T-cell (primary cell): ENCODE results near the gene ZNF74. TPM values are rescaled to one million over a fixed set of nuclear protein-coding genes. Genes with fewer than 3 reads are reported as not detected.
"Not testable (repeated sequence)": the region's sequence is repeated elsewhere in the genome, so short reads cannot be mapped to it uniquely, and the experiment has no call there.

Source experiments
- ATAC-seq, 4 experiments: fragments of 200-7000 bp in 3 of 4; fragments of 150-1000 bp in 1 of 4; cut with Tn5 transposase; replicated peaks in 1 of 4; 1 replicate in 3 of 4; 2 replicates in 1 of 4; pipeline ENCODE4 v1.10.0; 2021; ENCODE audit warnings: moderate library complexity in 3 of 4, mild to moderate bottlenecking in 2 of 4, moderate number of reproducible peaks in 1 of 4
- CTCF ChIA-PET, 2 donors: fragments of 300-600 bp; sonication (Branson Sonifier 250); formaldehyde crosslinking; loops; one replicate each; lab custom pipeline; 2022; ENCODE audit warnings: antibody characterized with exemption in 2 of 2; lab: Charles Lee
- POLR2A ChIA-PET, 2 donors: fragments of 300-600 bp; sonication (Branson Sonifier 250); formaldehyde crosslinking; loops; one replicate each; lab custom pipeline; 2022; ENCODE audit warnings: antibody characterized with exemption in 2 of 2; lab: Charles Lee
- DNase-seq, 35 experiments: peaks; one replicate each; pipeline versions ENCODE4 v3.0.0 to v3.0.0-alpha.2; 2013 to 2023
- H3K27ac ChIP-seq: one replicate; pipeline ENCODE4 v1.5.1; 2013; ENCODE audit warnings: low read length
- H3K27me3 ChIP-seq, 2 experiments: replicated peaks in 1 of 2; 1 replicate in 1 of 2; 2 replicates in 1 of 2; pipeline versions ENCODE4 v1.6.1 to v1.7.0; 2013; ENCODE audit warnings: low read length in 1 of 2, mixed read lengths in 1 of 2; ENCODE audit not compliant: control insufficient read depth in 2 of 2, insufficient read depth in 2 of 2; ENCODE audit errors: extremely low read depth in 1 of 2
- H3K36me3 ChIP-seq, 2 donors: 1 replicate in 1 of 2; 2 replicates in 1 of 2; pipeline versions ENCODE4 v1.6.1 to v1.7.0; 2013; ENCODE audit warnings: low read length in 1 of 2; ENCODE audit not compliant: control insufficient read depth in 2 of 2, insufficient read depth in 1 of 2; ENCODE audit errors: extremely low read depth in 1 of 2
- H3K4me1 ChIP-seq, 2 experiments: 1 replicate in 1 of 2; 2 replicates in 1 of 2; pipeline versions ENCODE4 v1.6.1 to v1.7.0; 2013; ENCODE audit warnings: low read length in 2 of 2, mixed read lengths in 1 of 2; ENCODE audit not compliant: insufficient read depth in 2 of 2, control insufficient read depth in 1 of 2; ENCODE audit errors: extremely low read depth in 1 of 2
- H3K4me3 ChIP-seq, 2 donors: 1 replicate in 1 of 2; 2 replicates in 1 of 2; pipeline versions ENCODE4 v1.5.1 to v1.7.0; 2013; ENCODE audit warnings: mild to moderate bottlenecking in 2 of 2, low read length in 1 of 2, moderate library complexity in 1 of 2; ENCODE audit not compliant: control insufficient read depth in 1 of 2; ENCODE audit errors: extremely low read depth in 1 of 2
- H3K9me3 ChIP-seq: 2 replicates; pipeline ENCODE4 v1.7.0; 2013
- H3K27ac Mint-ChIP-seq, 2 donors: one replicate each; pipeline ENCODE4 v1.8.0; 2020 to 2021; ENCODE audit warnings: mild to moderate bottlenecking in 2 of 2, mixed read lengths in 2 of 2
- H3K27me3 Mint-ChIP-seq, 2 donors: one replicate each; pipeline ENCODE4 v1.8.0; 2021 to 2022; ENCODE audit warnings: mixed read lengths in 2 of 2
- H3K36me3 Mint-ChIP-seq: one replicate; pipeline ENCODE4 v1.8.0; 2021; ENCODE audit warnings: mixed read lengths
- H3K4me1 Mint-ChIP-seq, 3 donors: one replicate each; pipeline ENCODE4 v1.8.0; 2020 to 2022; ENCODE audit warnings: mixed read lengths in 3 of 3, mild to moderate bottlenecking in 1 of 3
- H3K4me3 Mint-ChIP-seq, 3 donors: one replicate each; pipeline ENCODE4 v1.8.0; 2020 to 2022; ENCODE audit warnings: mild to moderate bottlenecking in 3 of 3, mixed read lengths in 3 of 3, moderate library complexity in 3 of 3
- H3K9me3 Mint-ChIP-seq, 3 donors: one replicate each; pipeline ENCODE4 v1.8.0; 2020 to 2022; ENCODE audit warnings: mixed read lengths in 3 of 3
- WGBS: methylation state at CpG from one replicate; pipeline ENCODE4 v1.1.5; 2013; ENCODE audit warnings: missing lambda C conversion rate; ENCODE audit not compliant: insufficient coverage; 5-methylcytosine and 5-hydroxymethylcytosine counted together
- total RNA-seq, 35 experiments: library from RNA in 6 of 35; stranded (reverse) in 6 of 35; fragments of 120-200 nt in 1 of 35; gene quantifications; one replicate each; pipeline versions ENCODE4 v1.2.1 to v1.2.4 and lab custom pipeline; 2013 to 2026

Gene ZNF74
- total RNA-seq, 5 donors from 2014 or later (not counting 1 experiment from before 2014, with no cell fraction given): 6.8 to 19.7 (median 17.3) TPM

- H3K4me3 ChIP-seq, H3K27ac Mint-ChIP-seq, H3K27ac ChIP-seq, H3K4me1 Mint-ChIP-seq, H3K4me3 Mint-ChIP-seq, H3K9me3 ChIP-seq, DNase-seq, POLR2A ChIA-PET, H3K4me1 ChIP-seq, H3K9me3 Mint-ChIP-seq, H3K27me3 ChIP-seq, CTCF ChIA-PET, H3K27me3 Mint-ChIP-seq, ATAC-seq: not testable (repeated sequence)
- H3K36me3 ChIP-seq: peaks cover 7 to 18% of the 10 kb centered on the region in 2 donors
- peaks cover 47% of the 10 kb centered on the region for H3K36me3 Mint-ChIP-seq
- 100% methylated on average over 3 of the region's 15 CpGs for WGBS
Observed at GRCh38 chr22:20451129-20451778, 57.3 kb downstream of the ZNF74 start.

- Mint-ChIP-seq H3K27ac (no peak overlapping the region), H3K27me3 (no peaks in the 10 kb centered on the region), H3K9me3 (no peaks in the 10 kb centered on the region), H3K4me1 (peaks cover 11 to 15% (median 12%) of the 10 kb centered on the region in 3 donors), H3K4me3 (no peak overlapping the region), H3K36me3 (peaks cover 43% of the 10 kb centered on the region)
- no peaks in the 10 kb centered on the region for H3K9me3 ChIP-seq
- ATAC-seq (no peak), DNase-seq (no peak)
- no peak overlapping the region for H3K4me3 ChIP-seq
- peaks cover under 1 to 19% of the 10 kb centered on the region in 2 donors for H3K36me3 ChIP-seq
- ChIA-PET CTCF (no interaction called here), POLR2A (no interaction called here)
- WGBS: no CpG with 5 or more reads among the region's 2 CpGs
- H3K4me1 ChIP-seq: peaks cover 3 to 12% of the 10 kb centered on the region in 2 experiments
- no peaks in the 10 kb centered on the region for H3K27me3 ChIP-seq
- H3K27ac ChIP-seq: no peak overlapping the region
Observed at GRCh38 chr22:20451920-20452319, 58.0 kb downstream of the ZNF74 start.

- peaks cover 11 to 16% (median 15%) of the 10 kb centered on the region in 3 donors for H3K4me1 Mint-ChIP-seq
- no CpG with 5 or more reads among the region's 3 CpGs for WGBS
- H3K4me3 ChIP-seq: no peak overlapping the region
- peaks cover 3 to 15% of the 10 kb centered on the region in 2 experiments for H3K4me1 ChIP-seq
- H3K9me3 ChIP-seq: no peaks in the 10 kb centered on the region
- no peaks in the 10 kb centered on the region for H3K27me3 Mint-ChIP-seq
- ATAC-seq: no peak
- ChIA-PET POLR2A (interaction anchor here in 1 of 2 donors (0.7 kb wide), 1 partner anchor 14 kb away, joined by 5 read pairs; no protein-coding TSS in a partner anchor), CTCF (interaction anchor here (0.6 to 2.8 kb wide), 4 partner anchors 10 to 35 kb away, joined by 3 to 10 read pairs (median 4); no protein-coding TSS in a partner anchor)
- no peak overlapping the region for H3K27ac ChIP-seq
- H3K36me3 Mint-ChIP-seq: peaks cover 48% of the 10 kb centered on the region
- no peaks in the 10 kb centered on the region for H3K27me3 ChIP-seq
- H3K4me3 Mint-ChIP-seq: no peak overlapping the region
- no peak for DNase-seq
- H3K9me3 Mint-ChIP-seq: no peaks in the 10 kb centered on the region
- no peak overlapping the region for H3K27ac Mint-ChIP-seq
- peaks cover 0 to 28% of the 10 kb centered on the region in 2 donors for H3K36me3 ChIP-seq
Observed at GRCh38 chr22:20453222-20453621, 59.3 kb downstream of the ZNF74 start.

GRCh38 chr22:20455709-20456063 lies 61.7 kb downstream of the ZNF74 start:
- H3K9me3 Mint-ChIP-seq: no peaks in the 10 kb centered on the region
- DNase-seq: no peak
- WGBS: 91% methylated on average over 2 of the region's 8 CpGs
- H3K4me3 Mint-ChIP-seq: no peak overlapping the region
- no peaks in the 10 kb centered on the region for H3K9me3 ChIP-seq
- H3K36me3 ChIP-seq: peaks cover 0 to 38% of the 10 kb centered on the region in 2 donors
- H3K27me3 Mint-ChIP-seq: no peaks in the 10 kb centered on the region
- H3K4me3 ChIP-seq: no peak overlapping the region
- H3K4me1 Mint-ChIP-seq: peaks cover 25 to 31% (median 31%) of the 10 kb centered on the region in 3 donors
- H3K27ac ChIP-seq: no peak overlapping the region
- H3K27ac Mint-ChIP-seq: no peak overlapping the region
- peaks cover 53% of the 10 kb centered on the region for H3K36me3 Mint-ChIP-seq
- ATAC-seq: no peak
- peaks cover 3 to 31% of the 10 kb centered on the region in 2 experiments for H3K4me1 ChIP-seq
- POLR2A ChIA-PET: no interaction called here
- CTCF ChIA-PET: interaction anchor here (0.6 to 2.8 kb wide), 3 partner anchors 8 to 297 kb away, joined by 3 to 10 read pairs (median 10); no protein-coding TSS in a partner anchor
- no peaks in the 10 kb centered on the region for H3K27me3 ChIP-seq

GRCh38 chr22:20456064-20456721 lies 62.2 kb downstream of the ZNF74 start:
- no peak overlapping the region for H3K4me3 Mint-ChIP-seq
- ChIA-PET POLR2A (no interaction called here), CTCF (interaction anchor here (0.5 to 2.8 kb wide), 4 partner anchors 7 to 159 kb away, joined by 3 to 10 read pairs (median 8); no protein-coding TSS in a partner anchor)
- peaks cover 25 to 36% (median 36%) of the 10 kb centered on the region in 3 donors for H3K4me1 Mint-ChIP-seq
- peaks cover 3 to 31% of the 10 kb centered on the region in 2 experiments for H3K4me1 ChIP-seq
- H3K36me3 Mint-ChIP-seq: peaks cover 53% of the 10 kb centered on the region
- no peaks in the 10 kb centered on the region for H3K27me3 Mint-ChIP-seq
- no peak overlapping the region for H3K27ac ChIP-seq
- 0% methylated on average over 2 of the region's 6 CpGs for WGBS
- H3K27ac Mint-ChIP-seq: peak overlapping the region; percentile 62 to 67
- H3K36me3 ChIP-seq: peaks cover 0 to 38% of the 10 kb centered on the region in 2 donors
- no peaks in the 10 kb centered on the region for H3K9me3 ChIP-seq
- H3K4me3 ChIP-seq: no peak overlapping the region
- ATAC-seq: peak; percentile 94 to 98 (median 96)
- H3K27me3 ChIP-seq: no peaks in the 10 kb centered on the region
- H3K9me3 Mint-ChIP-seq: no peaks in the 10 kb centered on the region
- peak; percentile 54 to 87 (median 70) for DNase-seq

- H3K36me3 ChIP-seq: peaks cover 0 to 36% of the 10 kb centered on the region in 2 donors
- Mint-ChIP-seq H3K27me3 (no peaks in the 10 kb centered on the region), H3K36me3 (peaks cover 50% of the 10 kb centered on the region), H3K9me3 (no peaks in the 10 kb centered on the region), H3K27ac (peak overlapping the region in 1 of 2 donors; percentile 62), H3K4me1 (peaks cover 25 to 37% (median 36%) of the 10 kb centered on the region in 3 donors), H3K4me3 (no peak overlapping the region)
- ATAC-seq (no peak), DNase-seq (no peak)
- H3K27ac ChIP-seq: no peak overlapping the region
- H3K27me3 ChIP-seq: no peaks in the 10 kb centered on the region
- WGBS: 92% methylated on average over 2 of the region's 3 CpGs
- no peak overlapping the region for H3K4me3 ChIP-seq
- ChIA-PET POLR2A (no interaction called here), CTCF (interaction anchor here (0.5 to 1.7 kb wide), 4 partner anchors 39 to 158 kb away, joined by 3 to 10 read pairs (median 6); no protein-coding TSS in a partner anchor)
- no peaks in the 10 kb centered on the region for H3K9me3 ChIP-seq
- peaks cover 3 to 33% of the 10 kb centered on the region in 2 experiments for H3K4me1 ChIP-seq
Observed at GRCh38 chr22:20456722-20457076, 62.7 kb downstream of the ZNF74 start.
